HepG2 (cell line): Measurements from ENCODE around the gene RPH3AL. TPM values are rescaled to one million over a fixed set of nuclear protein-coding genes. Genes with fewer than 3 reads are reported as not detected.

Experiments
- ATAC-seq: fragments of 200-7000 bp; cut with Tn5 transposase; 3 replicates; pipeline ENCODE4 v1.9.1; 2020; ENCODE audit warnings: mild to moderate bottlenecking, moderate library complexity
- BruUV-seq: library from RNA; stranded (reverse); fragments of 400-500 nt; replicated peaks from 2 replicates; lab custom pipeline; 2021; lab: Mats Ljungman, UMichigan
- CTCF ChIA-PET: fragments of 300-600 bp; formaldehyde crosslinking; extraction: SDS; loops from one replicate; lab custom pipeline; 2021; ENCODE audit warnings: low total read pairs, inconsistent platforms, low intra/inter-chr PET ratio; lab: Yijun Ruan, JAX
- POLR2A ChIA-PET: fragments of 350-600 bp; sonication (Branson Sonifier 250); formaldehyde crosslinking; loops from one replicate; lab custom pipeline; 2020; ENCODE audit warnings: antibody characterized with exemption, inconsistent platforms; lab: Yijun Ruan, JAX
- DNase-seq: peaks from one replicate; pipeline ENCODE4 v3.0.0-alpha.2; 2015; ENCODE audit warnings: low spot score
- FAIRE-seq: peaks from 3 replicates; lab custom pipeline; 2011; peaks lifted over from hg19 to GRCh38; lab: Jason Lieb, UNC
- H2AFZ ChIP-seq: one replicate; pipeline ENCODE4 v1.6.1; 2011; ENCODE audit warnings: low read length, inconsistent platforms
- H3K27ac ChIP-seq: fragments of 300-600 bp; 3 replicates; pipeline ENCODE4 v1.8.0; 2011; ENCODE audit warnings: mixed run types, mild to moderate bottlenecking, mixed read lengths, low read length, inconsistent platforms; ENCODE audit not compliant: insufficient read depth; ENCODE audit errors: extremely low read length
- H3K27me3 ChIP-seq, 2 experiments: fragments of 200-600 bp in 1 of 2; 2 replicates in 1 of 2; 3 replicates in 1 of 2; pipeline versions ENCODE4 v1.6.0 to v1.8.0; 2011; ENCODE audit warnings: low read length in 2 of 2, mild to moderate bottlenecking in 2 of 2, moderate library complexity in 2 of 2, inconsistent platforms in 1 of 2; ENCODE audit not compliant: insufficient read depth in 2 of 2, control insufficient read depth in 1 of 2
- H3K36me3 ChIP-seq, 2 experiments: fragments of 200-600 bp in 1 of 2; replicated peaks in 1 of 2; 2 replicates in 1 of 2; 3 replicates in 1 of 2; pipeline versions ENCODE4 v1.5.1 to v1.8.0; 2011; ENCODE audit warnings: low read length in 2 of 2, inconsistent platforms in 1 of 2; ENCODE audit not compliant: insufficient read depth in 2 of 2, control insufficient read depth in 1 of 2
- H3K4me1 ChIP-seq: 2 replicates; pipeline ENCODE4 v1.5.1; 2012; ENCODE audit warnings: low read length, inconsistent platforms; ENCODE audit not compliant: insufficient read depth
- H3K4me2 ChIP-seq: 2 replicates; pipeline ENCODE4 v1.6.0; 2011; ENCODE audit warnings: low read depth, low read length, inconsistent platforms
- H3K4me3 ChIP-seq, 3 experiments: fragments of 200-600 bp in 1 of 3; sonication (generic), shearing (Covaris generic) in 1 of 3; replicated peaks in 1 of 3; 2 replicates each; pipeline ENCODE4 v1.5.1; 2011 to 2016; ENCODE audit warnings: low read length in 3 of 3, inconsistent platforms in 2 of 3, low read depth in 2 of 3, mild to moderate bottlenecking in 2 of 3, control low read depth in 1 of 3, mixed read lengths in 1 of 3; ENCODE audit not compliant: insufficient read depth in 1 of 3
- H3K79me2 ChIP-seq: one replicate; pipeline ENCODE4 v1.6.1; 2011; ENCODE audit warnings: low read length, inconsistent platforms; ENCODE audit not compliant: insufficient read depth
- H3K9ac ChIP-seq: 2 replicates; pipeline ENCODE4 v1.6.0; 2011; ENCODE audit warnings: mild to moderate bottlenecking, low read depth, low read length, inconsistent platforms; ENCODE audit not compliant: insufficient read depth
- H3K9me3 ChIP-seq: 2 replicates; pipeline ENCODE4 v1.5.1; 2012; ENCODE audit warnings: mild to moderate bottlenecking, low read length
- H4K20me1 ChIP-seq: 2 replicates; pipeline ENCODE4 v1.6.0; 2011; ENCODE audit warnings: inconsistent platforms, mild to moderate bottlenecking, low read length, moderate library complexity; ENCODE audit not compliant: insufficient read depth
- ATF2 ChIP-seq: sonication (generic); formaldehyde crosslinking; IDR thresholded peaks from 2 replicates; pipeline ENCODE4 v1.4.0; 2020; ENCODE audit warnings: missing genetic modification reagents
- KAT7 ChIP-seq: IDR thresholded peaks from 2 replicates; pipeline ENCODE4 v1.6.1; 2018; ENCODE audit warnings: borderline replicate concordance, missing compliant biosample characterization
- NRL ChIP-seq: sonication (generic); formaldehyde crosslinking; IDR thresholded peaks from 2 replicates; pipeline ENCODE4 v1.5.0; 2020; ENCODE audit warnings: missing genetic modification reagents, mild to moderate bottlenecking, moderate library complexity, borderline replicate concordance
- REPIN1 ChIP-seq: sonication (generic); formaldehyde crosslinking; IDR thresholded peaks from 2 replicates; pipeline ENCODE4 v1.8.0; 2022; ENCODE audit warnings: missing genetic modification reagents, low read depth, mild to moderate bottlenecking, borderline replicate concordance
- ZBTB49 ChIP-seq: sonication (generic); formaldehyde crosslinking; IDR thresholded peaks from 2 replicates; pipeline ENCODE4 v1.4.0; 2020; ENCODE audit warnings: missing genetic modification reagents, borderline replicate concordance
- WGBS: methylation state at CpG from one replicate; pipeline ENCODE4 v1.1.6; 2017; ENCODE audit warnings: low lambda C conversion rate; 5-methylcytosine and 5-hydroxymethylcytosine counted together
- in situ Hi-C: cut with HindIII; loops from 2 replicates; pipeline ENCODE4 v1.10.0; 2017; ENCODE audit warnings: low pct_unique_long_range_greater_than_20kb; ENCODE audit not compliant: extremely low pct_ligation_motif_present
- intact Hi-C: fragments of 100-400 bp; cut with micrococcal nuclease; formaldehyde crosslinking; loops from one replicate; pipeline ENCODE4 v1.10.0; 2022; ENCODE audit not compliant: unreplicated experiment
- polyA plus RNA-seq, 8 experiments: library from polyadenylated mRNA; depleted of rRNA in 3 of 8; stranded (reverse) in 7 of 8; unstranded in 1 of 8; fragments of >200 nt; fragmentation: Illumina TruSeq in 4 of 8; extraction: Trizol in 4 of 8; gene quantifications; 2 replicates each; pipeline versions ENCODE4 v1.2.1 to v1.2.3, GENCODE V29; 2011 to 2016; ENCODE audit warnings: low read depth in 4 of 8, missing spikeins in 1 of 8, mixed read lengths in 1 of 8; ENCODE audit not compliant: insufficient read depth in 1 of 8
- total RNA-seq, 5 experiments: library from RNA; depleted of rRNA; stranded (reverse); fragments of >200 nt; fragmentation: Illumina TruSeq; extraction: Trizol; gene quantifications; 2 replicates each; pipeline ENCODE4 v1.2.3, GENCODE V29; 2016; ENCODE audit warnings: low read depth in 1 of 5

RPH3AL gene
- total and polyA plus RNA-seq, 2 of the 13 experiments (the other 11 are each of a cell fraction or from before 2014, with no cell fraction given), result 7.8 to 16.4 TPM

- ATAC-seq, result no peak
- H3K27me3 ChIP-seq, result no peaks in the 10 kb centered on the region
- no peak overlapping the region for H3K4me3 ChIP-seq
- no peaks in the 10 kb centered on the region for H3K9me3 ChIP-seq
- H3K27ac ChIP-seq, result no peak overlapping the region
- intact Hi-C loops, result no loop called here
- no peak for DNase-seq
- no peak overlapping the region for H2AFZ ChIP-seq
- no peak overlapping the region for H3K9ac ChIP-seq
- ChIA-PET POLR2A (interaction anchor here (2.9 kb wide), 1 partner anchor 14 kb away, joined by 59 read pairs; the partner anchor contains the start of gene RPH3AL), CTCF (no interaction called here)
- TF ChIP-seq KAT7 (CRISPR knock-in tag), result no peak
- no peak for TF ChIP-seq ATF2 (CRISPR knock-in tag)
- no peak for TF ChIP-seq NRL
- TF ChIP-seq REPIN1, result no peak
- no peak for TF ChIP-seq ZBTB49 (CRISPR knock-in tag)
- BruUV-seq, result no TSS peak
- H3K79me2 ChIP-seq, result peaks cover 32% of the 10 kb centered on the region
- peaks cover 10% of the 10 kb centered on the region for H4K20me1 ChIP-seq
- no peak overlapping the region for H3K4me2 ChIP-seq
- 97% methylated on average over 7 of the region's 7 CpGs for WGBS
- FAIRE-seq, result no peak
- peaks cover 2 to 6% of the 10 kb centered on the region in 2 experiments; a peak in 2 of 5 replicates for H3K36me3 ChIP-seq
- peaks cover 21% of the 10 kb centered on the region for H3K4me1 ChIP-seq
- in situ Hi-C loops, result no loop called here
These were observed 14.7 kb downstream of the RPH3AL start for GRCh38 chr17:337866-338265.
